Activated CD4-positive, alpha-beta T cell treated with anti-CD3 and anti-CD28 coated beads for 4 hours (primary cell): Measurements from ENCODE around the gene SIN3B.
A peak's percentile ranks its signal among the peaks of the same experiment; 100 is the strongest.

Source experiments
- DNase-seq, 2 donors: peaks; one replicate each; pipeline ENCODE4 v3.0.0-alpha.2; 2020

Gene SIN3B

DNA sequence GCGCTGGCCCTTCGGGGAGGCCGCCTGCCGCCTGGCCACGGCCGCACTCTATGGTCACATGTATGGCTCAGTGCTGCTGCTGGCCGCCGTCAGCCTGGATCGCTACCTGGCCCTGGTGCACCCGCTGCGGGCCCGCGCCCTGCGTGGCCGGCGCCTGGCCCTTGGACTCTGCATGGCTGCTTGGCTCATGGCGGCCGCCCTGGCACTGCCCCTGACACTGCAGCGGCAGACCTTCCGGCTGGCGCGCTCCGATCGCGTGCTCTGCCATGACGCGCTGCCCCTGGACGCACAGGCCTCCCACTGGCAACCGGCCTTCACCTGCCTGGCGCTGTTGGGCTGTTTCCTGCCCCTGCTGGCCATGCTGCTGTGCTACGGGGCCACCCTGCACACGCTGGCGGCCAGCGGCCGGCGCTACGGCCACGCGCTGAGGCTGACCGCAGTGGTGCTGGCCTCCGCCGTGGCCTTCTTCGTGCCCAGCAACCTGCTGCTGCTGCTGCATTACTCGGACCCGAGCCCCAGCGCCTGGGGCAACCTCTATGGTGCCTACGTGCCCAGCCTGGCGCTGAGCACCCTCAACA is 60.8 kb downstream of the SIN3B start:
- DNase-seq, result no peak

- no peak for DNase-seq
These were observed 61.4 kb downstream of the SIN3B start for GRCh38 chr19:16890461-16891184.

DNA sequence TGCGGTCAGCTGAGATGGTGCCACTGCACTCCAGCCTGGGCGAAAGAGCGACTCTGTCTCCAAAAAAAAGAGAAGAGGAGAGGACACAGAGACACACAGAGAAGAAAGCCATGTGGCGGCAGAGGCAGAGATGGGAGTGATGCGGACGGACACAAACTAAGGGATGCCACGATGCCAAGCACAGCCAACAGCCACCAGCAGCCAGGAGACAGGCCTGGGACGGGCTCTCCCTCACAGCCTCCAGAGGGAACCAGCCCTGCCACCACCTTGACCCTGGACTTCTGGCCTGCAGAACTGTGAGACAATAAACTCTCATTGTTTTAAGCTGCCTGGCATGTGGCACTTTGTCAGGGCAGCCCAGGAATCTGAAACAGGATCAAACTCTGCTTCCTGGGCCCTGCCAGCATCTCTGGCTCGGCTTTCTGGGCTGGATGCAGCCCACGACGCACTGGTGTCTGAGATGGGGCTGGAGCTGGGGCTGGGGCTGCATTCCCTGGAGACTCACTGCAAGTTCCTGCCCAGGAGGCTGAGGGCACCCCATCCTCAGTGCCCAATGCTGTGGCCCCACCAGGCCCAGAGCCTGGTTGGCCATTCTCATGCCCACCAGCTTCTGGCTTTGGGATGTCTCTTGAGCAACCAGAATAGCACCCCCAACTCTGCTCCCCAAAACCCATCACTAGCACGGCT is 62.6 kb downstream of the SIN3B start:
- DNase-seq, result no peak

DNA sequence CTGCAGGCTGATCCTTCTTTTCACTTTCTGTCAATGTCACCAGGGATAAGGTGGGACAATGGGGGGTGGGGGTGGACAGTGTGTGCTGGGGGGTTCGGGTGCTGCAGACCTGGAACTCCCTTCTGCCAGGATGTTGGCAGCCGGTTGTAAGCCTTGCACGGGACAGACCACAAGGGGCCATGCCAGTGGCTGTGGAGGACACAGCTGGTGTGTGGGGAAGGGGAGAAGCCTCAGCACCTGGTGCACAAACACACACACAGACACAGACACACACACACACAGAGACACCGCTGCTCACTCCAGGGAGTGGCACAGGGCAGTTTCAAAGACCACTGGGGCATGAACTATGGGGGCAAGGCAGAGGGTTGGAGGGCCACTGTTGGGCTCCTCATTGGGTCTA is 63.2 kb downstream of the SIN3B start:
- DNase-seq, result no peak

GRCh38 chr19:16892868-16893685 is 63.9 kb downstream of the SIN3B start:
- DNase-seq, result no peak

GRCh38 chr19:16893686-16893989 is 64.4 kb downstream of the SIN3B start:
- no peak for DNase-seq

- DNase-seq, result no peak
These were observed 64.9 kb downstream of the SIN3B start for GRCh38 chr19:16894080-16894479.

- no peak for DNase-seq
These were observed 66.4 kb downstream of the SIN3B start for GRCh38 chr19:16895467-16896145.

DNA sequence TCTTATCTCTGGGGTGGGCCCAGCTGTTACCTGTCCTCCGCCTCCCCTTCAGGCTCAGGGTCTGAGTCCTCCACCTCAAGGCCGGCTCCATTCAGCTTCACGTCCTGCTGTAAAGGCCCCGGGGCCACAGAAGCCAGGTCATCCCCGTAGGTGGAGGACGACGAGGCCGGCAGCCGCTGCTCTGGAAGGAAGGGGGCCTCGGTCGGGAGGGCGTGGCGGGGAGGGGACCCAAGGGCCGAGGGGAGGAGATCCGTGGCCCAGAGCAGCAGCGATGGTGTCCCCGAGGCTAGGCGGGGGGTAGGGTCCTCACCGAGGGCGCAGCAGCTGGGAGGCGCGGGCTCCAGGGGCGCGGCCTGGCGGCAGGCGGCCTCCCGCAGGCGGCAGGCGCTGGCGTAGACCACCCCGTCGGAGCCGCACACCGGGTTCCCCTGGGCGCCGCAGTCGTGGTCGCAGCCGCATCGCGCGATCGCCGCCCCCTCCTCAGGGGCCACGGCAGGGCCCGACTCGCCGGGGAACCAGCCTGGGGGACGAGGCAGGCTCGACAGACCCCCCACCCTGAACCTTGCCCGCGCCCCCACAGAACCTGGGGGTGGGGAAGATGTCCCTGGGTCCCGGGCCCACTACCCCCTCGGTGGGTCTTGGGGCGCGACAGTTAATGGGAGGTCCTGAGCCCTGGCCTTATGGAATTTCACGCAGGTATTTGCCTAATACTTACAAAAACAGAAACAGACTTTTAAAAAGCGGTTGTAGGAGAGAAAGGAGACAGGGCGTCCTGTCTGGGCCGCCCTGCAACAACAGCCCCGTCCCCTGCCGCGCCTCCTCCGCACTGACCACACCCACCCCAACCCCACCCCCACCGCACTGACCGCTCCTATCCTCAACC is 67.2 kb downstream of the SIN3B start:
- no peak for DNase-seq

- peak; percentile 33 to 63 for DNase-seq
These were observed 68.0 kb downstream of the SIN3B start for GRCh38 chr19:16897029-16897855.

GRCh38 chr19:16897856-16898161 is 68.6 kb downstream of the SIN3B start:
- no peak for DNase-seq

DNA sequence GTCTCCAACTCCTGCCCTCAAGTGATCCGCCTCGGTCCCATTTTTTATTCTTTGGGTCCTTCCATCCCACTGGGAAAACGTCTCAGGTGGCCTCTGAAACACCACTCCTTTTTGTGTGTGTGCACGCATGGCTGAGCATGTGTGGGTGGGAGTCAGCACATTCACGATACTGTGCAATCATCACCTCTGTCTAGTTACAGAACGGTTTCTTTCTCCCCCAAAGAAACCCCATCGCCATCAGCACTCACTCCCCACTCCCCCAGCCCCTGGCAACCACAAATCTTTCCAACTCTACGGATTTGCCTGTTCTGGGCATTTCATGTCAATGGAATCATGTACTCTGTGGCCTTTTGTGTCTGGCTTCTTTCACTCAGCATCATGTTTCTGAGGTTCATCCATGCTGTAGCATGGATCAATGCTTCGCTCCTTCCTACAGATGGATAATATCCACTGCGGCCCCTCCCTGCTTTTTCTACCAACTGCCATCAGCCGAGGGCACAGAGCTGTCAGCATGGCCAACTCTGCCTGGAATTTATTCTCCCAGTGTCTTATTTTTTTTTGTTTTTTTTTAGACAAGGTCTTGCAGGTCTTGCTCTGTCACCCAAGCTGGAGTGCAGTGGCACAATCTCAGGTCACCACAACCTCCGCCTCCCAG is 69.3 kb downstream of the SIN3B start:
- DNase-seq, result no peak

GRCh38 chr19:16899566-16900075 is 70.4 kb downstream of the SIN3B start:
- no peak for DNase-seq

DNA sequence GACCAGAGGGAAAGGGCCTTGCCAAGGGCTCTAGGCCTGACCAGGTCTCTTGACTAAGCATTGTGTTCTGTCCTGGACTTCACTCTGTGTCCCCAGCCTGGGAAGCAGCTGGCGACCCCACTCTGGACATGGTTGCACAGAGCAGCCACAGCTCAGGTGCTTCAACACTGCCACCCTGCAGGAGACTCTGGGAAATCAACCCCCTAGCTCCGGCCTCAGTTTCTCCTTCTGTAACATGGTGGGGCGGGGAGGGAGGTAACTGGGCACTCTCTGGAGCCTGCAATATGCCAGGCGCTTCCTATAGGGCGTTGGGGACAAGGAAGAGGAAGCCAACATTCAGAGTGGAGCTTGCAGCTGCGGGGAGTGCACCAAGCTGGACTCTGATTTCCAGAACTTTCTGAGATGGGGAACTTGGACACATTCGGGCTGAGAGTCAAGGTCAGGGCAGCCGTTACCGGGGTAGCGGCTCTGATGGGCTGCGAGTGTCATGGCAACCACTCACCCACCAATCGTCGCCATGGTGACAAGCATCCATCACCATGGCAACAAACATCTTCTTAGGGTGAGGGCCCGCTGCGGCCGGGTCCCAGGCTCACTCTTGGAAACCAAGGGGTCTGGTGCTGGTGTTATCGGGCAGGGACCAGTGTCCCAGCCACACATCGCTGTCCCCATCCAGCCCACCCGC is 72.4 kb downstream of the SIN3B start:
- DNase-seq, result no peak

DNA sequence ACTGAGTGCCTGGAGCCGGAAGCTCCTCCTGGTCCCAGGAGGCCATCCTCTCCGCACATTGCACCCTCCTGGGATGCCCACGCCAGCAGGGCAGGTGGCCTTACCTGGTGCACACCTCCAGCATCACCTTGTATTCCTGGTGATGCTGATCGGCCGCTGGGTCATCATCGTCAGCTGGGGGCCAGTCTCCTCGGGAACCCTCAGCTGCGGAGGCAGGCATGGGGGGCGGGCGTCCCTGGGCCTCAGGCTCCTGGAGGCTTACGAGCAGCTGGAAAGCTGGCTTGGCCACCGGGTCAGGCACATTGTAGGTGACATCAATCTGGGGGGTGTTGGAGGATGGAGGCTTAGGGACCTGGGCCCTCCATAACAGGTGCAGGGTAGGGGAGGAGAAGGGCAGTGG is 73.3 kb downstream of the SIN3B start:
- DNase-seq, result no peak

DNA sequence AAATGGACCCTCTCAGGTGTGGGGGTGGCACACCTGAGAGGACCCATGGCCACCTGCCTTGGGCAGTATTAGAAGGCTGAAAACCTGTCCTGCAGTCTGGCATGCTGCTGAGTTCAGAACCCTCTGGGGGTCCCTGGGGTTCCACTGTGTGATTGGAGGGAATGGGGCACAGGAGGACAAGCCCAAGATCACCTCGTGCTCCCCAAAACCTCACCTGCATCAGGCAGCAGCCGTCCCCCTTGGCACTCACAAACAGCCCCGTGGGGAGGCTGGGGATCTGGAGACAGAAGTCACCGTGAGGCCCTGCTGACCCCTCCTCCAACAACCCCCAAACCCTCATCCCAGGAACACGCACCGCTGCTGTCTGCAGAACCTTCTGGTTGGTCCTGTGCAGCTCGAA is 74.1 kb downstream of the SIN3B start:
- DNase-seq, result no peak

- DNase-seq, result no peak
These were observed 75.4 kb downstream of the SIN3B start for GRCh38 chr19:16904599-16904998.

- no peak for DNase-seq
These were observed 79.6 kb downstream of the SIN3B start for GRCh38 chr19:16908759-16909158.

- no peak for DNase-seq
These were observed 81.8 kb downstream of the SIN3B start for GRCh38 chr19:16911046-16911445.

GRCh38 chr19:16912780-16913179 is 83.6 kb downstream of the SIN3B start:
- no peak for DNase-seq
